Epidermal melanocyte (primary cell): ENCODE results near the gene TMED1.
"Not testable (repeated sequence)": the region's sequence is repeated elsewhere in the genome, so short reads cannot be mapped to it uniquely, and the experiment has no call there.

Source experiments
- DNase-seq: peaks from one replicate; pipeline ENCODE4 v3.0.0; 2011; ENCODE audit warnings: low spot score; ENCODE audit not compliant: insufficient read length

TMED1 gene

DNA sequence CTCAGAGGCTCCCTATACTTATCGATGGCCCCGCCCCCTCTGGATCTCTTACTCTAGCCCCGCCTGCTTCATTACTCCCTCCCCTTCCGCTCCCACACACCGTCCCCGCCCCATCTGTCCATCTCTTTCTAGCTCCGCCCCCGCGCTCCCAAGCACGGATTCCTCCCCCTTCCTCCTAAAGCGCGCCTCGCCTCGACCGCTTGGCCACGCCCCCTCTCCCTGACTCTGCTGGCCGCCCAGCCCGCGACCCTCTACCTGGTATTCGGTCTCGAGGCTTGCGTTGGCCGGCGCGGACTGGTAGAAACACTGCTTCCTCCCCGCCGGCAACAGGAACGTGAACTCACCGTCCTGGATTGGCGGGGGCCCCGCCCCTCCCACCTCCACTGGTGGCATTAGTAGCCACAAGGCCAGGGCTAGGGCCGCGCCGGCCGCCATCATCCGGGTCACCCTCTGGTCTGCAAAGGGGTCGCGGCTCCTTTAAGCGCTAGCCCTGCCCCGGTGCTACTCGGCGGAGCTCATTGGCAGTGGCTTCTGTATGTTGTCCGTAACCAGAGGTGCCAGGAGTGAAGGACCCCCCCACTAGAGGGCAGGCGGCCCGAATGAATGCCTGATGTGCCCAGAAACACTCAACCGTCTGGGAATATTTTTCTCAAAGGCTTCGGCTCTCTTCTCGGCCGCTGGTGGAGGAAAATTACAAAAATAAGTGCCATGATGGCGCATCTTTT is at the start of gene TMED1:
TSS of gene TMED1 (minus strand) at position 459 of the 725 bp plus-strand sequence. CDS start at position 438, 21 bp downstream.
- DNase-seq, result peak; percentile 98

GRCh38 chr19:10885201-10886169 is 49.5 kb upstream of the TMED1 start:
- DNase-seq, result no peak

GRCh38 chr19:10884274-10884673 is 48.3 kb upstream of the TMED1 start:
- no peak for DNase-seq

DNA sequence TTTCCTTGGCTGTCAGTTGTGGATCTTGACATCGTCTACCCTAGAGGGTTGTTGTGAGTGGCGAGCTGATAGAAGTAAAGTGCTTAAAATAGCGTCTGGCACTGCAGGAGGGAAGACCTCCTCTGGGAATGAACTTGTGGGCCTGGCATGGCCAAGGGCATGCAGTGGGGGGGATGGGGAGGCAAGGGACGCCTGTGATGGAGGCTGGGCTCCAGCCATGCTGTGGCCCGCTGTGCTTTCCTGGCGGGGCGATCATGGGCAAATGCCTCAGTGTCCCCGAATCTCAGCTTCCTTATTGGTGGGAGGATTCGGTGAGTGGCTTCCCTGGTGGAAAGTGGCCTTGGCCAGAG is 46.1 kb upstream of the TMED1 start:
- DNase-seq, result no peak

DNA sequence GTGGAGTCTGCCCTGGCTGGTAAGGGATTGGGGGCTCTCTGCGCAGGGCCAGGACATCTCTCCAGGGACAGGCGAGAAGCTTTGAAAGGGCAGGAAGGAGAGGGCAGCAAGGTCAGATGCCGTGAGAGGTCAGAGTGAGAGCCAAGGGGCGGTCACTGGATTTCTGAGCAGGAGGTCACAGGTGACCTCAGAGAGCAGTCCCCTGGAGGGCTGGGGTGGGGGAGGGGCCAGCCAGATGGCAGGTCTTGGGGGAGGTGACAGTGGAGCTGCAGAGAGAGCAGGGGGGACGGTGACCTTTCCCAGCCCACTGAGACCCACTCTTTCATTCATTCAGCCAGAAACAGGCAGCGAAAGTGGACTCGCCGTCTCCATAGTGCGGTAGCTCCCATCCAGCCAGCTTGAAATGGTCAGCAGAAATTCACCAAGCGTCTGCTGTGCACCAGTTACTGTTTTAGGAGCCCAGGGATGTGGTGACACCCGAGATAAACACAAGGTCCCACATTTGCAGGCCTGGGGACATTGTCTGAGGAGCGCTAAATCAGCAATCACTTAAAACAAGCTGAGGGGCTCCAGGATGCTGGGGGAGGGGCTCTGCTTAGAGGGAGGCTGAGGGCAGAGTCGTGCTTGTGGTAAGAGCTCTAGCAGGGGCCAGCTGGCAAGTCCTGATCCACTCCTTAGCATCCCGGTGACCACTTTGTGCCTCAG is 45.5 kb upstream of the TMED1 start:
- DNase-seq, result no peak

DNA sequence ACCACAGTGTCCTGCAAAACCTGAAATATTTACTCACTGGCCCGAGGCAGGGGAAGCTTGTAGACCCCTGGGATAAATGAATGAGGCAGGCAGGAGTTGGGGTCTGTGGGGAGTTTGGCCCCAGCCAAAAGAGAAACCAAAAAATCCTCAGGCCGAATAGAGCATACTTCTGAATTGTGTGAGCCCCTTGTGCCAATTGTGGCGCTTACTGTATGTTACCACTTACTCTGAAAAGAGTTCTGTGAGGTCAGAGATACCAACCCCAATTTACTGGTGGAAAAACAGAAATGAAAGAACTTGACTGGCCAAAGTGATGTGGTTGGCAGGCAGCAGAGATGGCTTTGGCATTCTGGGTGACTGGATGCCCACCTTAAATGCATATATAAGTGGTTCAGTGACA is 42.2 kb upstream of the TMED1 start:
- no peak for DNase-seq

DNA sequence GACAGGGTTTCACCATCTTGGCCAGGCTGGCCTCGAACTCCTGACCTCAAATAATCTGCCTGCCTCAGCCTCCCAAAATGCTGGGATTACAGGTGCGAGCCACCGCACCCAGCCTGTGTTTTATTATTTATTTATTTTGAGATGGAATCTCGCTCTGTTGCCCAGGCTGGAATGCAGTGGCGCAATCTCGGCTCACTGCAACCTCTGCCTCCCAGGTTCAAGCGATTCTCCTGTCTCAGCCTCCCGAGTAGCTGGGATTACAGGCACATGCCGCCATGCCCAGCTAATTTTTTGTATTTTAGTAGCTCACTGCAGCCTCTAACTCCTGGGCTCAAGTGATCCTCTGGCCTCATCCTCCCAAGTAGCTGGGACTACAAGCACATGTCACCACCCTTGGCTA is 41.6 kb upstream of the TMED1 start:
- not testable (repeated sequence) for DNase-seq

- DNase-seq, result no peak
Observed at GRCh38 chr19:10876459-10877240, 40.6 kb upstream of the TMED1 start.

- DNase-seq, result no peak
Observed at GRCh38 chr19:10874024-10874423, 38.0 kb upstream of the TMED1 start.

GRCh38 chr19:10872546-10873107 is 36.6 kb upstream of the TMED1 start:
- no peak for DNase-seq

- DNase-seq, result no peak
Observed at GRCh38 chr19:10871711-10872545, 35.9 kb upstream of the TMED1 start.

DNA sequence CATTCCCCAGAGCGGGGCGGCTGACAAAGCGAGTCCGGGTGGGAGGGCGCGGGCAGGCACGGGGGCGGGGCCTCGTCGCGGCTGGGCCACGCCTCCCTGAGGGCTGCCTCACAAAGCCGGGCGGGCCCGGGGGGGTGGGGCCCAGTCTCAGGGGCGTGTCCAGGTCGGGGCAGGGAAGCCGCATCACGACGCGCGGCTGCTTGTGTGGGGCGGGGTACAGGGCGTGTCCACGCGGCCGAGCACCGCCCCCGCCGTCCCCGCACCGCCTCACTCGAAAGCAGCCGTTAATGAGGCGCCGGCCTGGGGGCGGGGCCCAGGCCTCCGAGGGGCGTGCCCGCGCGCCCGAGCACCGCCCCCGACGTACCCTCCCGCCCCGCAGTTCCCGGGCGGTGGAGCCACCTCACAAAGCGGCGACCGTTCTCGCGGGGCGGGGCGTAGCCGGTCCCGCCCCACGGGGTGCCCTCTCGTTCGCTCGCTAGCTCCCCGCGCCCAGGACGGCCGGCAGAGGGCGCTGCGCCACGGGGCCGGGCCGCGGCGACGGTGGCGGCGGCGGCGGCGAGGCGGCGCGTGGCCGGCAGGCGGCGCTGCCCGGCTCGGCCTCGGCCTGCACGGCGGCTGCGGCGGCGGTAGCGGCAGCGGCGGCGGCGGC is 35.1 kb upstream of the TMED1 start, which contains the start of gene CARM1:
TSS of gene CARM1 (plus strand) at position 599 of the 649 bp plus-strand sequence. CDS start 150 bp downstream, outside the sequence.
- DNase-seq, result peak; percentile 98

GRCh38 chr19:10870501-10870954 is 34.5 kb upstream of the TMED1 start:
- DNase-seq, result no peak

- DNase-seq, result not testable (repeated sequence)
Observed at GRCh38 chr19:10869872-10870311, 33.9 kb upstream of the TMED1 start.

DNA sequence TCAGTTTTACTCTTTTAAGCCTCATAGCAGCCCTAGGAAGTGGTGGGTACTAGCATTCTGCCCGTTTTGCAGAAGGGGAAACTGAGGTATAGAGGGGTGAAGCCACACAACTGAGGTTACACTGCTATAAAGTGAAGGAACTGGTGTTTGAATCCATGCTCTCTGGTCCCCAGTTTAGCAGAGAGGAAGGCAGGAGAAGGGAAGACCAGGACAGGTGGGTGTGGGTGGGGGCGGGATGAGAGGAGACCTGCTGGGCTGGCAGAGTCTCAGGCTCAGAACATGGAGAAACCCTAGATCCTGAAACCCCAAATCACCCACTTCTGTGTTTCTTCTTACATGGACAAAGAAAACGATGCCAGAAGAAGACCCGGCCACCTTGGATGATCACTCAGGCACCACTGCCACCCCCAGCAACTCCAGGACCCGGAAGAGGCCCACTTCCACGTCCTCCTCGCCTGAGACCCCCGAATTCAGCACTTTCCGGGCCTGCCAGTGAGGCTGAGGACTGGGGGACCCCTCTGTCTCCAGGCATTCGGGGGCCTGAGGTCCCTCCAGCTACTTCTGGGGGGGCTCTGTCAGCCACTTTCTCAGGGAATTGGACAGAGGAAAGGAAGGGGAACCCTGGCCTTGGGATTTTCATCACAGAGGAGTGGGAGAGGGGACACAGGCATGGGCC is 33.0 kb upstream of the TMED1 start:
- DNase-seq, result no peak

DNA sequence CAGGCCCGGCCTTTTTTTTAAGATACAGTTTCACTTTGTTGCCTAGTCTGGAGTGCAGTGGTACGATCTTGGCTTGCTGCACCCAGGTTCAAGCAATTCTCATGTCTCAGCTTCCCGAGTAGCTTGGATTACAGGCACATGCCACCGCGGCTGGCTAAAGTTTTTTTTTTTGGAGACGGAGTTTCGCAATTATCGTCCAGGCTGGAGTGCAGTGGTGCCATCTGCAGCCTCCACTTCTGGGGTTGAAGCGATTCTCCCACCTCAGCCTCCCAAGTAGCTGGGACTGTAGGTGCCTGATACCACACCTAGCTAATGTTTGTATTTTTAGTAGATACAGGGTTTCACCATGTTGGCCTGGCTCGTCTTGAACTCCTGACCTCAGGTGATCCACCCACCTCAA is 30.5 kb upstream of the TMED1 start:
- no peak for DNase-seq

DNA sequence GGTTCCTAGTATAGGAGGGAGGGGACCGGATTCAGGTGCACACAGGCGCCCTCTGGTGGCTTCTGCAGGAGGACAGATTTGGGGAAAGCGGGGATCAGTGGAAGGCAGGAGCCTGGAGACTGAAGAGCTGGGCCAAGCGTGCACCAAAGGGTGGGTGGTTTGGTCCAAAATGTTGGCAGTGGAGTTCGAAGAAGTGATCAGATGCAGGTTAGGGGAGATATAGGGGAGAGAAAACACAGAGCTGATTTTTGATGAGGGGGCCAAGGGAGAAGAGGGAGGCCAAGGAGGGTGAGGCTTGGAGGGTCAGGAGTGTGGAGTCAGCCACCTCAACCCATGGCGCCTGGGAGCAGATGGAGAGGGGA is 28.5 kb upstream of the TMED1 start:
- DNase-seq, result peak; percentile 96

- DNase-seq, result no peak
Observed at GRCh38 chr19:10863107-10863717, 27.2 kb upstream of the TMED1 start.
